Activated naive CD4-positive, alpha-beta T cell treated with anti-CD3 and anti-CD28 coated beads, Interleukin-2, amount 50 U/mL, for 16 hours (primary cell): ENCODE data around the gene PLCB4.

Source experiments
- DNase-seq: peaks from one replicate; pipeline ENCODE4 v3.0.0-alpha.2; 2020

PLCB4 gene

DNA sequence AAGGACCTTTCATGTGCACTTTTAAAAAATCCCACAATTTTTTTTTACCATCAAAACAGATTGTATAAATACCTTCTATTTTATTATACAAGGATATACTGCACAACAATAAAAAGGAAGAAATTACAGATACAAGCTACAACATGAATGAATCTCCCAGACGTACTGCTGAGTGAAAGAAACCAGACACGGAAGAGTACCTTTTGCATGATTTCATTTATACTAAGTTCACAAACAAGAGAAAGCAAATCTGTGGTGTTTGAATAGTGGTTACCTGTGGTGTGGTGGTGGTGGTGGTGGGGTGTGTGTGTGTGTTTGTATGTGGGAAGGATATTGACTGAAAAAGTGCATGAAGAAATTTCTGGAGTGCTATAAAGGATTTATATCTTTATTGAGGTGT is 6.8 kb upstream of the PLCB4 start:
- no peak for DNase-seq

- no peak for DNase-seq
Observed at GRCh38 chr20:9066191-9066590, 2.7 kb upstream of the PLCB4 start.

GRCh38 chr20:9068233-9068801 is 570 bp upstream of the PLCB4 start:
- no peak for DNase-seq

DNA sequence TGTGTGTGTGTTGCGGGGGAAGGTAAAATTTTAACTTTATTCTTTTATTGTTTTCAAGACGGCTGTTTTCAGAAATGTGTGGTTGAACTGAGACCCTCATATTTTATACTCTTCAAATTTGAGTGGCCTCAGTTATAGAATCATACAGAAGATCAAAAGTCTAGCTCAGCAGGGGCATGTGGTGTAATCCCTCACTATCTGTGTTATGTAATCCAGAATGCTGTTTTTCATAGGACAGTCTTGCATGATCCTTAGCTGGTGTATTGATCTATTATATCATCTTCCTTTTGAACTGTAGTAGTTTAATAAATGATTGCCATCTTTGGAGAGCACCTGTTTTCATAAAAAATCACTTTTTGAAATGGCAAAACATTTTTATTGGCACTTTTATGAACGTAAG is 1.4 kb downstream of the PLCB4 start:
- no peak for DNase-seq

- no peak for DNase-seq
Observed at GRCh38 chr20:9071976-9072726, 3.3 kb downstream of the PLCB4 start.

DNA sequence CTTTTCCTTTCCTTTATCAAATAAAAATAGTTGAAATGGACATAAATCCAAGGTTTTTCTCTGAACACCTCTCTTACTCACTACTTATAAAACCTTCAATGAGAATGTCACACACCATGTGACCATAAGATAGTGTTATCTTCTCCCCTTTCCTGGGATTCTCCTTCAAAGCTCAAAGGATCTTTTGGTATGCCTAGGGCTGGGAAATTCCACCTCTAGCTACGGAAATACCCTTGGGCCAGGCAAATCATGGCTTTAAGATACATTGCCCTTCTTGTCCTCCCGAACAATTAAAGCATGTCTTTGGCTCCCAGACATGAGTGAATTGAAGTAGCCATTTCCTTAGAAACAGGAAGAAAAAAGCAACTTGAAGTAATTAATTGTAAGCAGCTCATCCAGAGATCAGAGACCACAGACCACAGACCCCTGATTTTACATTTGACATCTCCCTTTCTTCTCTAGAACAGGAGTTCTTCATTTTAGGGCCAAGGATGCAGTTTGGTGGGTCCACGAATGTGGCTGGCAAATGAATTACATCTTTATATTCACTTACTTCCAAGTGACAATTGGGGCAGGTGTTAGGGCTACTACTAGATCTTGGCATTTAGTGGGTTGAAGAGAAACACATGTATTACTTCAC is 4.1 kb downstream of the PLCB4 start:
- no peak for DNase-seq

DNA sequence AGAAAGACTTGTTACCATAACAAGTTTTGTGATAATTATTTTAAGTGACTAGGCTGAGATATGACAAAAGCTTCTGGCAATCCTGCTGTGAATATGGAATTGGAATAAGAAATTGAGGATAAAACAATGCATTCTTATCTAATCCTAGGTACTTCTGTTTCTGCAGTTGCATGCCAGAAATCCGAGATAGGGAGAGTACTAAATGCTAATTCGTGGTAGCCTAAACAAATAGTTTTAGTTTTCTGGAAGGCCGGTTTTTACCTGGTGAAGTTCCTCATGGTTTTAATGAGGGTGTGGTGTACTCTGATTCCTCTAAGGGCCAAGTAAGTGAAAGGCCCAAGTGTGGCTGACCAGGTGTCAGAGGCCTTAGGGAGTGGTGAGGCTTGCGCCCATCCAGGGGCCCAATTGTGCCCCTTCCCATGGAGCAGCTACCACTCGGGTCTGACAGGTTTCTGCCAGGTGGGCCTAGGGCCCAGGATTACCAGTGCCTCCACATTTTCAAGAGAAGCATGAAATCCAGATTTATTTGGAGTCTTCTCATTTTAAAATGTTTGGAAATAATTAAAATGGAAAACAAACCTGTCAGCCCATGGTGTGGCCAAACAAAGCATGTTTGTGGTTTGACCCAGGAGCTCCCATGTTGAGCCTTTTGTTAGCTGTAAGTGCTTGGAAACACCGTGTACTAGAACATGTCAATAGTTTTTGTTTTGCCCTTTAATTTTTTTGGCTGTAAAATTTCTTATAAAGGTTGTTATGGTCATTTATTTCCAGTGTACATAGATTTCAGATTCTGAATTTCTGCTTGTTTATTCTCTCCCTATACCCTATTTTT is 6.6 kb downstream of the PLCB4 start:
- no peak for DNase-seq

GRCh38 chr20:9076440-9076839 is 7.6 kb downstream of the PLCB4 start:
- no peak for DNase-seq

GRCh38 chr20:9078826-9079731 is 10.2 kb downstream of the PLCB4 start:
- no peak for DNase-seq

- DNase-seq = no peak
Observed at GRCh38 chr20:9081423-9081966, 12.6 kb downstream of the PLCB4 start.

DNA sequence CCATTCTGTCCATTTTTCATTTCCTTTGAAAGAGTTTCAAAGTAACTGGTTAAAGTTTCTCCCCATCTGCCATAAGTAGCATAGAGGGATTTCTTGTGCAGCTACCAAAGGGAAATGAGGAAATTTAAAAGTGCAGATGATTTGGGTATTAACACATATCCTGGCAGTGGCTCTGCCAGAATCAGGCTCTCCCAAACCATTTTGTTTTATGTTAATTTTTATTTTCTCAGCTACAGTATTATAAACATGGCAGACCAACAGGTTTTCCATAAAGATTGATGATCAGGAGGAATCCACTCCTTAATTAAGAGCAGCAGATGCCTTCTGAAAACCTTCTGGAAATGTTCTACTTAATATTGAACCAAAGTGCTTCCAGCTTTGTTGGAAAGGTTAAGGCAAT is 13.9 kb downstream of the PLCB4 start:
- DNase-seq = no peak

DNA sequence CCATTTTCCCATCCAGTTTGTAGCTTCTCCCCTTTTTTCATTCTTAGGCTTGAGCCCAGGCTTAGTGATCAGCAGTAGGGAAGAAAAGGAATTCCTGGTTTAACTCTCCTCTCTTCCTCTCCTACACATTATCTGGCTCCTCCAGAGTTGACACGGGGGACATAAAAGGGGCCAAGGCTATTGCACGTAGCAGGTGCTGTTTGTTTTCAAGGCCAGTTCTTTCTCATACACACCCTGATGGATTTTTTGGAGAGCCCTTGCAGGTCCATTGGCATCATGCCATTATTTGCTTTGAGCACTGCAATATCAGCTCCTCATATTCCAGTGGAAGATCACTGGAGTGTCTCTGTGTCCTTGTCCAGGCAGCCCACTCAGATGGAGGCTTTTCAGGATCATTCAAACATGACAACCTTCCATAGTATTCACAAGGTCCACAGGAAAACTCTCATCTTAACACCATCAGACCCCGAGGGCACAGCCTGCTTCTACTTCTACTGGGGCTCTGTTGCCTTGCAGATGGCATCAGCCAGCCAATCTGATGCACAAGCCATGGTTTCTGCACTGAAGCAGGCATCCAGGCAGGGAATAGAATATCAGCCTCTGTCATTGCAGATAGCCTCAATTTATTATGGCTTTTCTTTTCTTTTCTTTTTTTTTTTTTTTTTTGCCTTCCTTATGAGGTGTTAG is 18.8 kb downstream of the PLCB4 start:
- DNase-seq = no peak

DNA sequence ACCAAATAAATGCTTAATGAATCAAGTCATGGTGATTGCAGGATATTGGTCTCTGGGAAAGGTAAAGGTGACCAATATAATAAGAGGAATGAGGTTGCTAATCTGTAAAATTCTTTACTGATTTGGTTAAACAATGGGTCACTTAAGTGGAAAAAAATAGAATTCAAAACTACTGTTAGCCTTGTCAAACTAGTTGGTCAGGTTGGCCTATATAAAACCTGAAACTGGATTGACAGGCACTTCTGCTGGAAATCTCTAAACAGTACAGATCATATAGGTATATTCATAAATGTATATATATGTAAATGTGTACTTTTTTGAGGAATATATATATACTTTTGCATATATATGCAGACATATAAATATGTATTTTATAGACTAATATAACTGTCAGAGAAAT is 19.7 kb downstream of the PLCB4 start:
- no peak for DNase-seq

DNA sequence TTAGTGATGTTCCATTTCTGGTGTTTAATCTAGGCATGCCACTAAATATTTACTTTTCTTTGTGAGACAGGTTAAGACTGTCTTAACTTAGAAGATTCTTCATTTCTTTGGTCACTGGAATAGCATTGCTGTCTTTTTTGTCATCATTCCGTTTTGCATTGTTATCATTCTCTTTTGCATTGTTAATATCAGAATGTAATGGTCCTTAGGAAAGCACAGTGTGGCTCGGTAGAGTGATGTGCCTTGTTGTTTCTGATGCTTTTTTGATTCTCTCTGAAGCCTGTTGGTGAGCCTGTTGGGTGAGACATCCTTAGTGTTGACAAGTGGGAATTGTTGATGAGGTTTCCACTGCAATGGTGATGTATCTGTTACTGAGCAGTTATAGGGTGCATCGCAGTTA is 23.2 kb downstream of the PLCB4 start:
- no peak for DNase-seq

- DNase-seq = no peak
Observed at GRCh38 chr20:9092655-9093054, 23.8 kb downstream of the PLCB4 start.

DNA sequence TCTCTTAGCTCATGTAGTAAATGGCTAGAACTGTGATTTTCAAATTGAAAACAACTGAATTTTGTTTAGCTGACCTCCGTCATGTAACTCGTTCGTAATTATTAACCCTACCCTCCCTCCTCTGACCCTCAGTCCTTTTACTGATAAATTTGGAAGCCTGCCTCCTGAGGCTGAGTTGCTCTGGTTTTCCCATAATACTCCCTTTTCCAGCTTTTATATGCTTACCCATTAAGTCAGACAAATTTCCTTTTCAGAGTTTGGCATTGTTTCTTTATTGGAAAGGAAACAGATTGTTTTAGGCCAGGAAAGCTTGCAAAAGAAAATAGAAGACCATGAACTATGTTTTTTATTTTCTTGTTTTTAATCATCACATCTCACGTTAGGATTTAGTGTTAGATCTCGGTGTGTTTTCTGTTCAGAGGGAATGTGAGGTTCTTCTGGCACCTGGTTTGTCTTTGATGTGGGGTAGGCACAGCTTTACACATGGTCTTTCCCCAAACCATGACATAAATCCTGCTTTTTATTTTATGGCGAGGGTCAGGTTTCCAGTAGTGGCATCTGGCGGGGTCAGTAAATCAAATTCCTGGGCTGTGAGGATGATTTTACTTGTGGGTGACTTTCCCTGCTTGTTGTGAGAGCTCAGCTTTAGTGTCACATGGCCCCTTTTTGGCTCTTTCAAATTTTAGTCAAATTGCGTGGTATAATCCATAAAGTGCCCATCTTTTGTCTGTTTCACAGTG is 24.5 kb downstream of the PLCB4 start:
- DNase-seq = no peak

DNA sequence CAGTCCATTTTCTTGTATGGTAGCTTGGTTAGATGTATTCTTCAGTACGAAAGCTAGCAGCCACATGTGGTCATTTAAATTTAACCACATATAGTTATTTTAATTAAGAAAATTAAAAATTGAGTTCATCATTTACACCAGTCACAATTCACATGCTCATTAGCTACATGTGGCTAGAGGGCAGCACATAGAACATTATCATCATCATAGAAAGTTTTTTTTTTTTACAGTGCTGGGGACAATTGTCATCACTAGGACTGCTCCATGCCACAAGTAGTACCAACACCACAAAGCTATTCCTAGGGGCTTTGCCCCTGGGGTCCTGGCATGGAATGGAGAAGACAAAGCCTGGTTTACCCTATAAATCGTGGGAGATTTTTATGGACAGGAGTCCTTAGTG is 30.5 kb downstream of the PLCB4 start:
- DNase-seq = no peak

DNA sequence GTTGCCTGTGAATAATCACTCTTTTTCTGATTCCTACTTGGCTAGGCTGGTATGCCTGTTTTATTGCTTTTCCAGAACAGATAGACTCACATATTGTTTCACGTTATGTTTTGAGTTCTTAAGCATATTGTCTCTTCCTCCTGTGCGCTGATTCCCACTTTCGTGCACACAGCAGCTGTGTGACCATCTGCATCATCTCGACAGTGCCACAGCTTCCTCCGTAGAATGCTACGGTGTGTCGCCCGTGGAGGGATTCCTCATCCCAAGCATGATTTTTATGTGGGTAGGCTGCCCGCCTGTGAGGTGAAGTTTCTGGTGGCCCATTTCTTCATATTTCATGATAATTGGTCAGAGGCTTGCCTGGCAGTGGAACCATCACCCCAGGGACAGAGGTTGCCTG is 31.8 kb downstream of the PLCB4 start:
- no peak for DNase-seq

- no peak for DNase-seq
Observed at GRCh38 chr20:9102456-9102855, 33.6 kb downstream of the PLCB4 start.

DNA sequence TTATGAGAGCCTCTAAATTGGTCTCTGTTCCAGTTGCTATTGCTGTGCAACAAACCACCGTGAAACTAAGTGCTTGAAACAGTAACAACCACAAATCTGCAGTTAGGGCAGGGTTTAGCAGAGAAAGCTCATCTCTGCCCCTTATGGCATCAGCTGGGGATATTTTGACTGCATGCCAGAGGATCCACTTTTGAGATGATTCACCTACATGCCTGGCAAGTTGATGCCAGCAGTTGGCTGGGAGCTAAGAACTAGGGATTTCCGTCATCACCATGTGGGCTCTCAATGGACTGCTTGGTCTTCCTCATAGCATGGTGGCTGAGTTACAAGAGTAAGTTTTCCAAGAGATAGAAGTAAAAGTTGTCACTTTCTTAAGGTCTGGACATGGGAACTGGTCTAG is 35.1 kb downstream of the PLCB4 start:
- no peak for DNase-seq

- DNase-seq = no peak
Observed at GRCh38 chr20:9108260-9108659, 39.4 kb downstream of the PLCB4 start.
